Activated CD8-positive, alpha-beta T cell treated with anti-CD3 and anti-CD28 coated beads, Interleukin-2, amount 10 ng/mL, durations not matched to agents 7 days and 5 days (primary cell): ENCODE data around the gene PAK6. TPM values are rescaled to one million over a fixed set of nuclear protein-coding genes. Genes with fewer than 3 reads are reported as not detected.
A peak's percentile ranks its signal among the peaks of the same experiment; 100 is the strongest.

ENCODE experiments used
- ATAC-seq: fragments of 150-1000 bp; cut with Tn5 transposase; one replicate; pipeline ENCODE4 v1.10.0; 2021; ENCODE audit warnings: moderate library complexity
- CTCF ChIA-PET: fragments of 350-600 bp; sonication (Branson Sonifier 250); formaldehyde crosslinking; loops from one replicate; lab custom pipeline; 2021; ENCODE audit warnings: antibody characterized with exemption; lab: Charles Lee
- POLR2A ChIA-PET: fragments of 350-600 bp; sonication (Branson Sonifier 250); formaldehyde crosslinking; loops from one replicate; lab custom pipeline; 2021; ENCODE audit warnings: antibody characterized with exemption; lab: Charles Lee
- DNase-seq: peaks from one replicate; pipeline ENCODE4 v3.0.0-alpha.2; 2020
- H3K27ac Mint-ChIP-seq: one replicate; pipeline ENCODE4 v1.8.0; 2021; ENCODE audit warnings: mild to moderate bottlenecking, mixed read lengths
- H3K27me3 Mint-ChIP-seq: one replicate; pipeline ENCODE4 v1.8.0; 2021; ENCODE audit warnings: low read depth, mixed read lengths
- H3K36me3 Mint-ChIP-seq: one replicate; pipeline ENCODE4 v1.8.0; 2021; ENCODE audit warnings: low read depth, mixed read lengths
- H3K4me1 Mint-ChIP-seq: one replicate; pipeline ENCODE4 v1.8.0; 2021; ENCODE audit warnings: low read depth, mixed read lengths
- H3K4me3 Mint-ChIP-seq: one replicate; pipeline ENCODE4 v1.8.0; 2021; ENCODE audit warnings: mild to moderate bottlenecking, mixed read lengths
- H3K9me3 Mint-ChIP-seq: one replicate; pipeline ENCODE4 v1.8.0; 2022; ENCODE audit warnings: mixed read lengths; ENCODE audit not compliant: insufficient read depth
- total RNA-seq, 2 experiments: library from RNA; stranded (reverse); gene quantifications; one replicate each; pipeline ENCODE4 v1.2.3, GENCODE V29; 2021

PAK6 gene
- 1 to 10 TPM; 1.2 to 1.4 TPM for total RNA-seq

- H3K4me1 Mint-ChIP-seq: peaks cover 24% of the 10 kb centered on the region
- peaks cover 17% of the 10 kb centered on the region for H3K27me3 Mint-ChIP-seq
- no peak within 1 kb of the TSS for H3K4me3 Mint-ChIP-seq
- peak; percentile 73 for ATAC-seq
- DNase-seq: peak; percentile 44
- ChIA-PET CTCF (interaction anchor here (1.0 to 2.1 kb wide), 8 partner anchors 16 to 193 kb away, joined by 3 to 18 read pairs (median 8); no protein-coding TSS in a partner anchor), POLR2A (interaction anchor here (1.0 kb wide), 2 partner anchors 9 to 57 kb away, joined by 3 read pairs; no protein-coding TSS in a partner anchor)
- no peaks in the 10 kb centered on the region for H3K9me3 Mint-ChIP-seq
- no peak within 1 kb of the TSS for H3K27ac Mint-ChIP-seq
- peaks cover 3% of the 10 kb centered on the region for H3K36me3 Mint-ChIP-seq
These were observed at the start of gene PAK6 for GRCh38 chr15:40238532-40239403. PAK6 (plus strand) TSS chr15:40239063; CDS start chr15:40264786, 25,723 bp downstream.

GRCh38 chr15:40190591-40190990, 48.3 kb upstream of the PAK6 start:
- ChIA-PET CTCF (no interaction called here), POLR2A (no interaction called here)
- ATAC-seq (no peak), DNase-seq (no peak)
- H3K4me1 Mint-ChIP-seq: peaks cover under 1% of the 10 kb centered on the region
- H3K36me3 Mint-ChIP-seq: peaks cover 62% of the 10 kb centered on the region
- H3K27ac Mint-ChIP-seq: no peak overlapping the region
- H3K4me3 Mint-ChIP-seq: no peak overlapping the region
- H3K9me3 Mint-ChIP-seq: no peaks in the 10 kb centered on the region
- H3K27me3 Mint-ChIP-seq: no peaks in the 10 kb centered on the region

- Mint-ChIP-seq H3K4me3 (no peak overlapping the region), H3K36me3 (peaks cover 77% of the 10 kb centered on the region), H3K9me3 (no peaks in the 10 kb centered on the region), H3K4me1 (peaks cover 24% of the 10 kb centered on the region), H3K27me3 (no peaks in the 10 kb centered on the region), H3K27ac (no peak overlapping the region)
- ChIA-PET POLR2A (no interaction called here), CTCF (interaction anchor here (1.0 kb wide), 1 partner anchor 14 kb away, joined by 3 read pairs; no protein-coding TSS in a partner anchor)
- no peak for ATAC-seq
- no peak for DNase-seq
These were observed 45.9 kb upstream of the PAK6 start for GRCh38 chr15:40192942-40193341.

- POLR2A ChIA-PET: no interaction called here
- Mint-ChIP-seq H3K36me3 (peaks cover 68% of the 10 kb centered on the region), H3K27ac (peak overlapping the region; percentile 72), H3K4me3 (no peak overlapping the region), H3K4me1 (peaks cover 35% of the 10 kb centered on the region), H3K27me3 (no peaks in the 10 kb centered on the region), H3K9me3 (no peaks in the 10 kb centered on the region)
- CTCF ChIA-PET: interaction anchor here (1.0 to 3.3 kb wide), 6 partner anchors 10 to 152 kb away, joined by 3 to 25 read pairs (median 4); no protein-coding TSS in a partner anchor
- DNase-seq: peak; percentile 32
- ATAC-seq: peak; percentile 53
These were observed 41.4 kb upstream of the PAK6 start for GRCh38 chr15:40197434-40197833.

- no peak overlapping the region for H3K4me3 Mint-ChIP-seq
- CTCF ChIA-PET: interaction anchor here (0.9 to 3.3 kb wide), 8 partner anchors 11 to 151 kb away, joined by 3 to 25 read pairs (median 4); partner anchors contain the start of gene PLCB2
- peaks cover 69% of the 10 kb centered on the region for H3K36me3 Mint-ChIP-seq
- DNase-seq: no peak
- H3K9me3 Mint-ChIP-seq: no peaks in the 10 kb centered on the region
- H3K4me1 Mint-ChIP-seq: peaks cover 35% of the 10 kb centered on the region
- no peaks in the 10 kb centered on the region for H3K27me3 Mint-ChIP-seq
- no peak overlapping the region for H3K27ac Mint-ChIP-seq
- POLR2A ChIA-PET: interaction anchor here (0.7 kb wide), 1 partner anchor 100 kb away, joined by 3 read pairs; no protein-coding TSS in a partner anchor
- ATAC-seq: no peak
These were observed 40.3 kb upstream of the PAK6 start for GRCh38 chr15:40198355-40199085.

- no peak overlapping the region for H3K4me3 Mint-ChIP-seq
- ChIA-PET CTCF (interaction anchor here (0.8 to 3.5 kb wide), 3 partner anchors 13 to 159 kb away, joined by 3 to 15 read pairs (median 3); no protein-coding TSS in a partner anchor), POLR2A (no interaction called here)
- ATAC-seq: no peak
- no peaks in the 10 kb centered on the region for H3K4me1 Mint-ChIP-seq
- H3K36me3 Mint-ChIP-seq: peaks cover 53% of the 10 kb centered on the region
- H3K27ac Mint-ChIP-seq: no peak overlapping the region
- DNase-seq: no peak
- H3K9me3 Mint-ChIP-seq: no peaks in the 10 kb centered on the region
- H3K27me3 Mint-ChIP-seq: no peaks in the 10 kb centered on the region
These were observed 34.8 kb upstream of the PAK6 start for GRCh38 chr15:40204100-40204499.

GRCh38 chr15:40217166-40217824, 21.6 kb upstream of the PAK6 start:
- peaks cover 58% of the 10 kb centered on the region for H3K36me3 Mint-ChIP-seq
- H3K4me1 Mint-ChIP-seq: no peaks in the 10 kb centered on the region
- H3K9me3 Mint-ChIP-seq: no peaks in the 10 kb centered on the region
- no peak overlapping the region for H3K27ac Mint-ChIP-seq
- CTCF ChIA-PET: interaction anchor here (0.7 to 9.7 kb wide), 45 partner anchors 10 to 435 kb away, joined by 3 to 214 read pairs (median 5); partner anchors contain the start of genes BUB1B, CCDC9B, FSIP1 and KNSTRN
- peak; percentile 86 for ATAC-seq
- no peak overlapping the region for H3K4me3 Mint-ChIP-seq
- H3K27me3 Mint-ChIP-seq: no peaks in the 10 kb centered on the region
- DNase-seq: peak; percentile 62
- POLR2A ChIA-PET: interaction anchor here (1.0 kb wide), 1 partner anchor 56 kb away, joined by 5 read pairs; no protein-coding TSS in a partner anchor

GRCh38 chr15:40219801-40220200, 19.1 kb upstream of the PAK6 start:
- CTCF ChIA-PET: interaction anchor here (0.6 to 9.7 kb wide), 7 partner anchors 8 to 118 kb away, joined by 3 to 214 read pairs (median 3); no protein-coding TSS in a partner anchor
- Mint-ChIP-seq H3K4me3 (no peak overlapping the region), H3K27ac (no peak overlapping the region), H3K4me1 (peaks cover under 1% of the 10 kb centered on the region), H3K36me3 (peaks cover 58% of the 10 kb centered on the region), H3K9me3 (no peaks in the 10 kb centered on the region), H3K27me3 (no peaks in the 10 kb centered on the region)
- no peak for DNase-seq
- no peak for ATAC-seq
- POLR2A ChIA-PET: interaction anchor here (1.2 kb wide), 1 partner anchor 14 kb away, joined by 3 read pairs; no protein-coding TSS in a partner anchor

GRCh38 chr15:40222131-40222530, 16.7 kb upstream of the PAK6 start:
- H3K4me3 Mint-ChIP-seq: no peak overlapping the region
- ChIA-PET CTCF (interaction anchor here (9.7 kb wide), 1 partner anchor 51 kb away, joined by 214 read pairs; no protein-coding TSS in a partner anchor), POLR2A (no interaction called here)
- peaks cover 16% of the 10 kb centered on the region for H3K4me1 Mint-ChIP-seq
- H3K27ac Mint-ChIP-seq: no peak overlapping the region
- no peak for DNase-seq
- peaks cover 60% of the 10 kb centered on the region for H3K36me3 Mint-ChIP-seq
- ATAC-seq: no peak
- no peaks in the 10 kb centered on the region for H3K9me3 Mint-ChIP-seq
- no peaks in the 10 kb centered on the region for H3K27me3 Mint-ChIP-seq

- peaks cover 44% of the 10 kb centered on the region for H3K36me3 Mint-ChIP-seq
- no peaks in the 10 kb centered on the region for H3K9me3 Mint-ChIP-seq
- H3K27me3 Mint-ChIP-seq: no peaks in the 10 kb centered on the region
- DNase-seq (no peak), ATAC-seq (no peak)
- H3K27ac Mint-ChIP-seq: no peak overlapping the region
- no peak overlapping the region for H3K4me3 Mint-ChIP-seq
- H3K4me1 Mint-ChIP-seq: peaks cover 16% of the 10 kb centered on the region
- POLR2A ChIA-PET: no interaction called here
- CTCF ChIA-PET: interaction anchor here (0.9 to 6.9 kb wide), 11 partner anchors 8 to 181 kb away, joined by 3 to 51 read pairs (median 4); partner anchors contain the start of gene PLCB2
These were observed 12.1 kb upstream of the PAK6 start for GRCh38 chr15:40226736-40227135.
